DMS114 treated with DMSO at 0.1 percent for 48 hours (cell line): Measurements from ENCODE around the gene PRKCA.
"Not testable (repeated sequence)": the region's sequence is repeated elsewhere in the genome, so short reads cannot be mapped to it uniquely, and the experiment has no call there.

Experiments
- DNase-seq: peaks from one replicate; lab custom pipeline; 2025; ENCODE audit not compliant: unreplicated experiment; lab: John Stamatoyannopoulos, UW

The PRKCA gene

DNA sequence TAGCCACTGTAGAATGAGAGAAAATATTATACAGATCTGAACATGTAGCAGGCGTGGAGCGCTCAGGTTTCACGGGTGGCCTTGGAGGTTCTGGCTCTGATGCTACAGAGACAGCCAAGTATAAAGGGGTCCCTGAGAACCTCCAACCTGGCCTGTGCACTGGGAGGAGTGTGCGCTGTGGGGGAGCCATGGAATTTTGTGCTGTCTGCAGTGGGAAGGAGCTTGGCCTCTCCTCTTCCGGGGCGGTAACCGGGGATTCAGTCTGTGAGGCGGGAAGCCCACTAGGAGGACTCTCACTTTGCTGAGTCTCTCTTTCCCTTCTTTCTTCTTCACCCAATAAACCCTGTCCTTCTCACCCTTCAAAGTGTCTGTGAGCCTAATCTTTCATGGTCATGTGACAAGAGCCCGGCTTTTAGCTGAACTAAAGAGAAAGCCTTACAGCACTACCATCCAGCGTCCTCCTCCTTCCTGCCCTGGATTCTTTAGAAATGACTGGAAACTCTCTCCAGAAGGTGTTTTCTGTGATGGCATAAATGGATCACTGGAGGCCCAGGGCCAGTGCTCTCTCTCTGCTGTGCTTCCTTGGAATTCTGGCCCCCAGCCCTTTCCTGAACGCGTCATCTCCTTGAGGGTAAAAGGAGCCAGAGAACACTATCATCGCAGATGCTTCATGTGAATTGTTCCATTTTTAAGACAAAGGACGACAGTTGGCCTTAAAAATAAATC, 300.4 kb downstream of the PRKCA start:
- DNase-seq, result no peak

DNA sequence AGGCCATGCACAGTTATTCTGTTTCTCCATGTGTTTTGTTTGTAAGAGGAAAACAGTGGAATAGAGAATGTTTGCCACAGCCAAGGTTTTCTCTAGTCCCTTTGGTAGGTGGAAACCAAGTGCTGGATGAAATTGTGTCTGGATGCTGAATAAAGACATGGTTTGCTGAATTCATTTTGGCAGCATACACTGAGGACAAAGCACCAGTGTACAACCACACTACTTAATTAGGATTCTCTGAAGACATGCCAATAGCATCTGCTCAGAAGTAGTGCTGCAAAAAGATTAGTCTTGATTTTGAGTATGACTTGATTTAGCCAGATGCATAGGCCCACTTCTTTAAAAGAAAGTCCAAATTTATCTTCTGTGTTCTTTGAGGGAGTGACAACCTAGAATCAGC, 302.0 kb downstream of the PRKCA start:
- no peak for DNase-seq

DNA sequence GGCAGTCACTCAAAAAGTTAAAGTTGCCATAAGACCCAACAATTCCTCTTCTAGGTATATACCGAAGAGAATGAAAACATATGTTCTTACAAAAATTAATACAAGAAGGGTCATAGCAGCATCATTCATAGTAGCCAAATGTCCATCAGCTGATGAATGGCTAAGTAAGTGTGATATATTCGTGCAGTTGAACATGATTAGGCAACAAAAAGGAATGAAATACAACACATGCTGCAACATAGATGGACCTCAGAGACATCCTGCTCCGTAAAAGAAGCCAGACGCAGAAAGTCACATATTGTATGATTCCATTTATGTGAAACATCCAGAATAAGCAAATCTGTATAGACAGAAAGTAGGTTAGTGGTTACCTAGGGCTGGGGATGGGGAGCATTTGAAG, 303.1 kb downstream of the PRKCA start:
- DNase-seq, result no peak

DNA sequence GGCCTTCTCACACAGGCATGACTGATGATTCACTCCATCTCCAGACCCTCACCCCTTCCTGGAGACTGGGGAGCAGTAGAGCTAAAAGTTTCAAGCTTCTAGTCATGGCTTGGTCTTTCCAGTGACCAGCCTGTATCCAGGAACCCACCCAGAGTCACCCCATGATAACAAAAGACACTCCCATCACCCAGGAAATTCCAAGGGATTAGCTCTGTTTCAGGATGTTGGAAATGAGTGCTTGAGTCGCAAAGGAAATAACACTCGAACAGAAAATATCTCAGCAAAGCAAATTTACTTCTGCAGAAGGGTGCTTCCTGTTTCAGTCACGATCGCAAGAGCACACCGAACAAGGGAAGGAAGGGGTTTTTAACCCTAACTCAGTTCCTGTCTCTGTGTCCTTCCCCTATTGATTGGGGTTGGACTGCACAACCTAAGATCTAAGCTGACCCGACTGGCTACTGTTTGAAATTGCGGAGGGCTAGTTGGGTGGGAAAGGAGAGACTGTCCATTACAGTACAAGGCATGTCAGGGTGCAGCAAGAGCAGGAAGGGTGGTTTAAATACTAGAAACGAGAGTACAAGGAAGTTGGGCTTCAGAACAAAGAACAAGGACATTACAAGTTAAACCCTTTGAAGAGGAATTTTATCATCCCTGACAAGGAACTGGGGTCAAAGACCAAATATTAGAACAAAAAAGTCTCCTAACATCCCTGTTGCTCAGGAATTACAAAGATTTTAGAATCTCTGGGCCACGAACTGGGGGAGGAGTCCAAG, 308.1 kb downstream of the PRKCA start:
- no peak for DNase-seq

DNA sequence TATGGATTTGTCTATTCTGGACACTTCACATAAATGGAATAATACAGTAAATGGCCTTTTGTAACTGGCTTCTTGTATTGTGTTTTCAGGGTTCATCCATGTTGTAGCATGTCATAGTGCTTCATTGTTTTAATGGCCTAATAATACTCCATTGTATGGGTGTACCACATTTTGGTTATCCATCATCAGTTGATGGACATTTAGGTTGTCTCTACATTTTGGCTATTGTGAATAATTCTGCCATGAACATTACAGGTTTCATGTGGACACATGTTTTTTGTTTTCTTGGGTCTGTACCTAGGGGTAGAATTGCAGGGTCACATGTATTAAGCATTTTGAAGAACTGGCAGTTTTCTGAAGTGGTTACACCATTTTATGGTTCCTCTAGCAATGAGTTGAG, 309.0 kb downstream of the PRKCA start:
- DNase-seq, result no peak

DNA sequence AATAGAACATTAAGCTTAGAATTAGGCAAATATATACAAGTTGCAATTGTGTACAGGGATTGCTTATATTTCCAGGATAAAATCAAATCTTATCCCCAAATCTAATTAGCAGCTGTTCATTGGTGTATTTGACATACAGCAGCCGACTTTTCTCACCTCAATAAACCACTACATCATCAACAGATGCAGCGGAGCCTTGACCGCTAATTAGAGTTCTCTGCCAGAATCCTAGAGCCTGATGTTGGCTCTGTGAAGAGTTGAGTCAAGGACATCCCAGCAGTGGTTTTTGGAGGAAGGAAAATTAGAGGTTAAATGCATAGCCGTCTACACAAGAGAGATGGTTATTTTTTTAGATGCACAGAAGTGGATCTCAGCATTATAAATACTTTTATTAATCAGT, 310.6 kb downstream of the PRKCA start:
- DNase-seq, result no peak

DNA sequence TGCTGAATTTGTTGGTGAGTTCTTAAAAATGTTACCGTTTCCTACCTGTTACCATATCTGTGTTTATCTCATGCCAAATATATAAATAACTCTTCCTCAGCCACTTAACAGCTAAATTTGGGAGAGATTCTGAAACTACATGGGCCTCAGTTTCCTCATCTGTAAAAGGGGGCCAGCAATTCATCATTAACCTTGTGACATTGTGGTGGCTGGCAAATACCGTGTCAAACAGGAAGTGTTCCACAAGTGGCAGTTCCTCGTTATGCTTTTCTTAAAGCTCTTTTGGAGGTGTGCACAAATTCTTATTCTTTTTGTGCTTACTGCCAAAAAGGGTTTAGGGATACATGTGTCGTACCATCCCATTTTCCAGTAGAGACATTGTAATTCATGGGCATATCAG, 312.1 kb downstream of the PRKCA start:
- no peak for DNase-seq

DNA sequence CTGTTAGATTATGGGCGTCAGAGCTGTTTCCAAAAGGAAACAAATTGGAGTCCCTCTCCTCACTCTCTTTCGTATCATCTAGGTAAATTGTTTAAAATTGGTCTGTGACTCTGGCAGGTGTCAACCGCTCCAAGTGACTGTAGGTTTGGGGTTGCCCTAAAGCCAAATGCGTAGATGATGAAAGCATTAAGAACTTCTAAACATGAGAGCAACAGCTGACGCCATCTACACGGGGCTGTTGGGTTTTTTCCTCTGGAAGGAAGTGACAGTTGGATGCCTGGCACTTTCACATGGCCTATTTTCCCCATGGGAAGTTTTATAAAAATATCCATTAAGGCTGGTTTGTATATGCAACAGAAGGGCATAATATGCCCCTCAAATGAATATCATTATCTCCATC, 316.8 kb downstream of the PRKCA start:
- no peak for DNase-seq

DNA sequence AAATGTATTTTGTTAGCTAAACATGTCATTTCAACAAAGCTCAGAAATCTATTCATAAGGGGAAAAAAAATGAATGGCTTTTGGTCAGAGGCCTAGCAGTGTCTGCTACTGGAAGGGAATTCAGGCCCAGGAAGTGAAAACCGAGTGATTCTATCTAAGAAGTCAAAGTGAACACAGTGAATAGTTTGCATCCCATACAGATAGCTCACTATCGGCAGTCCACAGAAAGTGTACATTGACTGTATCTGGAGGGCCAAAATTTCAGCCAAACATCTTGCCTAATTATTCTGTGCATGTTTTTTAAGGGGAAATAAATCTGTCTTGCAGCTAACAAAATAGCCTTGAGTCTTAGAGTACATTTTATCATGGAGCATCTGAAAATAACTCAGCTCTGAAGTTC, 318.1 kb downstream of the PRKCA start:
- no peak for DNase-seq

DNA sequence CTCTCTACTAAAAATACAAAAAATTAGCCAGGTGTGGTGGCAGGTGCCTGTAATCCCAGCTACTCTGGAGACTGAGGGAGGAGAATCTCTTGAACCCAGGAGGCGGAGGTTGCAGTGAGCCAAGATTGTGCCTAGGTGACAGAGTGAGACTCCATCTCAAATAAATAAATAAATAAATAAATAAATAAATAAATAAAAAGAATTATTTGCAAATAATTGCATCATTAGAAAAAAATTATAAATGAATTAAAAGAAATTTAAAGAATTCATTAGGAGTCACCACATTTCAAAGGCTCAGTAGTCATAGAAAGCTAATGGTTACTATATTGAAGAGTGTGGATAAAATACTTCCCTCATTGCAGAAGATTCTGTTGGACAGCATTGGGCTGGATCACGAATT, 322.2 kb downstream of the PRKCA start:
- DNase-seq, result not testable (repeated sequence)

DNA sequence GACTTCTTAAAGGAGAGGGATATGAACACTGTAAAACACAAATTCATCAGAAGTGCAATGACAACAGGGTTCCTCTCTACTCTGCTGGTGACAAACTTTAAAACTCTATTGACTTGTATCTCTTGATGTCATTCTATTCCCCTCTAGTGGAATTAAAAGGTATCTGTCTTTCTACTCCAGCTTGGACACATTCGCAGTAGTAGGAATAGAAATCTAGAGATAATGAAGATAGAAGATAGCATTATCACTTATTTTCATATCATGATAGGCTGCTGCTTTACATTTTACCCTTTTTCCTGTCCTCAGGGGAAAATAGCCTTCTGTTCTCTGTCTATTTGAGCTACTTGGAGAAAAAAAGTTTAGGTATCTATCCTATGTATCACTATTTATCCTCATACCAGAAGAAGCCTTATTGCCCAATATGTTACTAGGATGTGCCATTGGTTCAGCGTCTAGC, 322.9 kb downstream of the PRKCA start:
- DNase-seq, result peak; percentile 56

DNA sequence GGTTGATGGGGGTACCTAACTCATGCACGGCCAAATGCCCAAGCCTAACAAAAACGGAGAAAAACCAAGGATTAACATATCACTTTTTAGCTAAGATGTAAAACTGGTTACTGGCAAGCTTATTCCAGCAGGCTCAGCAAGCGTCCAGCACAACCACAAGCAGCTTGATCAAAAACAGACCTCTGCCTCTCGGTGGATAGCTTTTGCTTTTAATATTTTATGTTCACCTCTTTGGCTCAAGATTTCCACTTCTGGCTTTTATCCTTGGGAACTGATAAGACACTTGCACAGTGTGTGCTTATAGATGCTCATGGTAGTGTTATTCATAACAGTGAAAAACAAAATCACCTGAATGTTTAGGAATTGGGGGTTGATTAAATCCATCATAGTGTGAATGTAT, 325.6 kb downstream of the PRKCA start:
- DNase-seq, result no peak

DNA sequence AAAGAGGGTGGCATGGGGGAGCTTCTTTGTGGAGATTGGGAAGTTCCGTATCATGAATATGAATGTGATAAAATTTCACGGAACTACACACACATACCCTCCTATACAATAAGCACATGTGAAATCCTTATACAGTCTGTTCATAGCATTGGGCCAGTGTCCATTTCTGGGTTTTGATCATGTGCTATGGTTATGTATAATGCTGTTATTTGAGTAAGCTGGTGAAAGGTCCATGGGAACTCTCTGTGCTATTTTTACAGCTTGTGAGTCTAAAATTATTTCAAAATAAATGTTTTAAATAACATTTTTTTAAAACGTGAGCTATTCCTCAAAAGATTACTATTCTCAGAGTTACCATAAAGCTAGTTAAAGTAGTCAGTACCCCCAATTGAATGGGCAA, 327.3 kb downstream of the PRKCA start:
- DNase-seq, result no peak

DNA sequence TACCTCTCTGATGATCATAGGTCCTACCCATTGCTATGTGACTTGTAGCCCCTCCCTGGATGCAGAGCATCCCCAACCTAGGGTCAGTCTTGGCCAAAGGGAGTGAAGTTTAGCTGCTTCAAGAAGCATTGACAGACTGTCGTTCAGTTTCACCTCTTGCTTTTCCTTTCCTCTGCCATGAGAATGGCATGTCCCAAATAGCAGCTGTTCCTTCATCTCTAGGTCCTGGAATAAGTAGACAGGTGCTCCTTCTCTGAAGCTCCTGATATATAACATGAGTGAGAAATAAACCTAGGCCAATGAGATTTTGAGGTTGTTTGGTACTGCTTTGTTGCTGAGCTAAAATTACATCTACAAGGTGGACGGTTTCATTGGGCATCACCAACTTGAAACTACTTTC, 328.0 kb downstream of the PRKCA start:
- DNase-seq, result no peak

DNA sequence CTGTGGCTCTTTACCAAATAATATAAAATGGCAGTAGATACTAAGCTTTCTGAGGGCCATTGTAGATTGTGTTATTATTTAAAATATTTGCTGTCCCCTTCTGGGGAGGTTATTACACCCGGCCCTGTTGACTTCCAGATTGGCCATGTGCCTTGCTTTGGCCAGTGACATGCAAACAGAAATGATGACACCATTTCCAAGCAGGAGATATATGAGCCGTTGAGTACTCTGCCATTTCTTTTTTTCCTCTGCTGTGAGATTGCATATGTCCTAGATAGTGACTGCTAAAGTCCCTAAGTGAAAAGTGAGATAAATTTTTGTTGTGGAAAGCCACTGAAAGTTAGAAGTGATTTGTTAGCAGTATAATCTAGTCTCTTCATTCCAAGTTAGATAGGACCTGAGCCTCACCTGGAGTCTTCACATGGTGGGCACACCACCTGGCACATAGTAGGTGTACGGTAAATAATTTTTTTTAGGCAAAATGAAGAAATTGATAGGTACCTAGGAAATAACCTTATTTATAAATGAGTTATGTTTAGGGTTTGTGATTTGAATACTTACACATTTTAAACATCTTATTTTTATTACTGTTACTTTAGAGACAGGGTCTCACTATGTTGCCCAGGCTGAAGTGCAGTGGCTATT, 328.5 kb downstream of the PRKCA start:
- no peak for DNase-seq

DNA sequence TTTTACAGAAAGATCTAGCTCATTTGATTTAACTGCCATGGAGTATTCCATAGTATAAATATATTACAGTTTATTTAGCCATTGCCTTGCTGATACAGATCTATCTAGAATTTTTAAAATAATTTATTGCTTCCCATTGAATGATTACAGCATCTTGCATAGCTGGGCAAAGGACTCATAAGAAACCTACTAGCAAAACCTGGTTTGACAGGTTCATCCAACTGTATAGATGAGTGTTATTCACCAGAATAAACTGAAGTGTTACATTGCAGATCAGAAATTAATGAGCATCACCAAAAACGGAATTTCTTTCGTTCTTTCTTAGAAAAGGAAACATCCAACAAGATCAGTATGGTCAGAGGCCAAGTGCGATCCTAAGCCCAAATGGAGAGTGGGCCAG, 330.3 kb downstream of the PRKCA start:
- no peak for DNase-seq

DNA sequence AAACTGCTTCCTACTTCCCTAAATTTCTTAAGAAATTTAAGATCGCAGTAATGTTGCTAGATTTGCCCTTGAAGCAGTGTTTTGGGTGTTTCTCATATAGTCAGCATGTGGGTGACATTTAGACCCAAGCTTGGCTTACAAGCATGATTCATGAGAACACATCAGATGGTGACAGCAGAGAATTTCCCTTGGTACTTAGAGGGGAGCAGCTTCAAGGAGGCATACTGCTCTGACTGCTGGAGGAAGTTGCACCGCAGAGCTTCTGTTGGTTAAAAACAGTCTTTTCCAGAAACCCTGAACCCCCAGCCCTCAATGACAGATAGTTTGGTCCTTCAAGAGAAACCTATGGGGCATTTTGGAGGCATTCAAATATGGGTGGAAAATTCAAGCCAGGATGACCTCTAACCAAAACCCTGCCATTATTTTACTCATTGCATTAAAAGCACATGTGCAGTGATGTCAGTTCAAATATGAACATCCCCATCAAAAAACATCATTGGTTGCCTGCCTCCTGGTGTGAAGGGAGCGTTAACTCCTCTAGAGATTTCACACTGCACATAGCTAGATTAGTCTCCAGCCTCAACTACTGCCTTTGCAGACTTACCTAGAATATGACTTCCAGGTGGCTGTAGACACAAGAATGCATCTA, 331.0 kb downstream of the PRKCA start:
- DNase-seq, result no peak

DNA sequence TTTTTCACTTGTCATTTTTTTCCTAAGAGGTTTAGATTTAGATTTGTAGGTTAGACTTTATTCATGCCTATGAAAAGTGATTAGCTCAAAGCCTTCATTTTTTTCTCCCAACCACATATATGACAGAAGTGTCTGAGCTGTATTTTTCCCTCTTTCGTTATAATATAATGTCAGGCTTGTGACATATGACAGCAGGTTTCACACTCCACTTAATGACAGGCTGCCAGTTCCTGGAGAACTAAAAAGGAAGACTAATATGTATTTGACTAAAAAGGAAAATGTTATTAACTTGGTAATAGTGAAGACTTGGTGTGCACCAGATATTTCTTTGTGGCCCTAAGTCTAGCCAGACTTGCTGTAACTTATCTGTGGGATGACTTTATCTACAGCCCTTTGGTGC, 331.8 kb downstream of the PRKCA start:
- no peak for DNase-seq

DNA sequence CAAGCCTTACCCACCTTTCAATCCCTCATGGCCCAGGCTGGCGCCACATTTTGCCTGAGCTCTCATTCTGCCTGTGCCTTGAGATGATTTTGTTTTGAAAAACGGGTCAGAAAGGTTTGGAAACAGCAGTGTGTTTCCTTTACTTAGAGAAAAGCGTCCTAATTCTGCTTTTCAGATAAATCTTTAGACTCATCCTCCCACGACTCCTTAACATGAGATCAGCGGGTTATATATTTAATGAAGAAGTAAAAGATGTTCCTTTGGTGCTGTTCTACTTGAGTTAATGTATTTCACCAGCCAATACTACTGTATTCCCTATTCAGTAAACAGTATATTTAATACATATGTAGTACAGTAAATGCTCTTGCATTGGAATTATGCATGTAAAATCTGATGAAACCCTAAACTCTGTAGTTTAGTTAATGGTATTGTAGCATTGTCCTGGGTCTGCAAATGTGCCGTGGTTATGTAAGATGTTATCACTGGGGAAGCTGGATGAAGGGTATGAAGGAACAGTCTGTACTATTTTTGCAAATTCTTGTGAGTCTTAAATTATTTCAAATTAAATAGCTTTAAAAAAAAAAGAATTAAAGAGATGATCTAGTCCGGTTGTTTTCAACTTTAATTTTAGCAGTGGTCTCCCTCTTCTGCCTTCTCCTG, 333.1 kb downstream of the PRKCA start:
- DNase-seq, result no peak

DNA sequence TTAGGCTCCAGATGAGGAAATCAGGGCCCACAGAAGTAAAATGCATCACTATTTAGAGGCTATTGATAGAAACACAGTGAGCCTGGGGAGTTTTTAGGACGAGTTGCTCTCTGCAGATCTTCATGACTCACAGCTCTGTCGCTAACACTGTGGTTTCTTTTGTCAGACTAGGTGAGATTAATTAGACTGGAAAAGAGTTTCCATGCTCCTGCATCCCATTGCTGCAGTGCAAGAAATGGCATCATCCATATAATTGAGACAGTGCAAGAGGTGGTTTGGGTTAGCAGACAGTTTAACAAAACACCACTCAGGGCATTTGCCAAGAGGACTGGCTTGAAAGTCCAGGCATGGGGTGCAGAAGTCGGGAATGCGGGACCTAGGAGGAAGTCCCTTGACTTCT, 333.7 kb downstream of the PRKCA start:
- DNase-seq, result no peak

DNA sequence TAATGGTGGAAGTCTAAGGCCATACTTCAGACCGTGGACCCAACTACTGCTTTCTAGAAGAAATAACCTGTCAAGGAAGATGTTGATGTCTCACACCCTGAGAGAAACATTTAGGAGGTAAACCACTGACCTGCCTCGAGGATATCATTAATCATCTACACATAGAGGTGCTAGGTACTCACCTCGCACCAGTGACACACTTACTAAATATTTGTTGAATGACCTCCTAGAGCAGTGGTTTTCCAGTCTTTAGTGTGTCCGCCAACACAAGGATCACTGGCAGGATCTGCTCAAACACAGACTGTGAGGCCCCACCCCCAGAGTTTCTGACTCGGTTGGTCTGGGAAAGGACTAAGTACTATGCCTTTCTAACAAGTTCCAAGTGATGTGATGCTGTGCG, 335.1 kb downstream of the PRKCA start:
- no peak for DNase-seq
